Measurements from ENCODE around the gene MUS81. TPM values are rescaled to one million over a fixed set of nuclear protein-coding genes. Genes with fewer than 3 reads are reported as not detected.

MUS81 gene
- total RNA-seq, 1 donor, result 85.1 TPM

DNA sequence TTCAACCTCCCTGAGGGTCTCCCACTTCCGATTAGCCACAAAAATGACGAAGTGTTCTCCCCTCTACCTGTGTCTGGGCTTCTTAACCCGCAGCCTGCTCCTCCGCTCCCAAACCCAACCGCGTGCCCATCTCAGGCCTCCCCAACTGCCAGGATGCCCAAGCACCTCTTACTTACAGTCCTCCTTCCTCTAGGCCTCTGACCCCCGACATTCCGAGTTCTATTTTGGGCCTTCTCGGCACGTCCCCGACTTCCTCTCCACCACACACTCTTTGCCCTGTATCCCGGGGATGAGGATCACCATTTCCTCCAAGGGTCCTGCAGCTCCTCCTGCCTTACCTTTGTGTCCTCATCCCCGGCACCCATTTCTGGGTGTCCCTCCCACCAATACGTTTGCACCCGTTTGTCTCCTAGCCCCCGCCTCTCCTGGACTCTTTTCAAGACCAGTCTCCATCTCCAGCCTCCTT is 388 bp upstream of the MUS81 start:
- DNase-seq (ENCODE audit: low read depth in 2 of 3, low spot score in 2 of 3), result no peak

DNA sequence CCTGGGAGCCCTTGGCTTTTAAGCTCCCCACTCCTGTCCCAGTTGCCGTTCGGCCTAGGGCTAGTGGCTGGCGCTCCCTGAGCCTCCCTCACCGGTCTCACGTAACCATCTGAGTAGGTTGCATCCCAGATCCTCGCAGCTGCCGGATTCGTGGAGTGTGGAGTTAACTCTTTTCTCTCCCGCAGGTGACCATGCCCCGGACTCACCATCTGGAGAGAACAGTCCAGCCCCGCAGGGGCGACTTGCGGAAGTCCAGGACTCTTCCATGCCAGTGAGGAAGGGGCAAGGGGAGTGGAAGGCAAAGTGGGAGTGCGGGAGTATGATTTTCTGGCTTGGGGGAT is 902 bp downstream of the MUS81 start:
- no peak for DNase-seq (ENCODE audit: low read depth in 2 of 3, low spot score in 2 of 3)

DNA sequence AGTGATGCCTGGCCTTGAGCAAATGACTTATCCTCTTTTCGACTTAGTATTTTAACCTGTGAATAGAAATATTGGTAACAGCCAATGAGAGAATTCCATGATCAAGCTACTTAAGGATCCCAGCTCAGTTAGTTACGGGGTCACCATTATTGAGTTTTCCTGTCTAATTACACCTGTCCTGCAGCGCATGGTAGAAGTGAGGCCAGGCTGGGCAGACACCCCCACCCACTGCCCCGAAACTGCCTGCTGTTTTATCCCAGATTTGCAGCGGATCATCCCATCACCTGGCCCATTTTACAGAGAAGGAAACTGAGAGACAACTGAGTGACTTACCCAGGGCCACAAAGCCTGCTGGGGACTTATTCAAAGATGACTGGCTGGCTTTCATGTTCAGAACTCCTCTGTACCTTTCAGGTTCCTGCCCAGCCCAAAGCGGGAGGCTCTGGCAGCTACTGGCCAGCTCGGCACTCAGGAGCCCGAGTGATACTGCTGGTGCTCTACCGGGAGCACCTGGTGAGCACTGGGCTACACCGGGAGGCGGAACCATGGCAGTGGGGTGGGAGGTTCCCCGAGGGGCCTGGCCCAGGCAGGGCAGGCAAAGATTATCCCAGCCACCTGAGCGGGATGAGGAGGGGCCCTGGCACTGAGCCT is 1.4 kb downstream of the MUS81 start:
- no peak for DNase-seq (ENCODE audit: low read depth in 2 of 3, low spot score in 2 of 3)

DNA sequence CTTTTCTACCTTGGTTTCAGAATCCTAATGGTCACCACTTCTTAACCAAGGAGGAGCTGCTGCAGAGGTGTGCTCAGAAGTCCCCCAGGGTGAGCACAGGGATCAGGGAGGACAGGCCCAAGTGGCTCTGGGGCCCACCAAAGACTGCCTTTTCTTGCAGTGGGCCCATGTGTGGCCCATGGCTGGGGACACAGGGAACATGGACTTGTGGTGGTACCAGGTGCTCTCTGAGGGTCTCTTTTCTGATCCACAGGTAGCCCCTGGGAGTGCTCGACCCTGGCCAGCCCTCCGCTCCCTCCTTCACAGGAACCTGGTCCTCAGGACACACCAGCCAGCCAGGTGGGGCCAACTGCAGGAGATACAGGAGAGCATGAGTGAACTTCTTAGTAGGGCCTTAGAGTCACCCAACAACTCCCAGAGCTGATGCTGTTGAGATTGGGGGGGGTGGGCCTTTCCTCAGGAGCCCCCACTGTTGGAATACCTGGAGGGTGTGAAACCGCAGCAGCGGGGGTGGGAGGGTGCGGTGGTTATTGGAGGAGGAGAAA is 2.0 kb downstream of the MUS81 start:
- DNase-seq (ENCODE audit: low read depth in 2 of 3, low spot score in 2 of 3), result no peak

DNA sequence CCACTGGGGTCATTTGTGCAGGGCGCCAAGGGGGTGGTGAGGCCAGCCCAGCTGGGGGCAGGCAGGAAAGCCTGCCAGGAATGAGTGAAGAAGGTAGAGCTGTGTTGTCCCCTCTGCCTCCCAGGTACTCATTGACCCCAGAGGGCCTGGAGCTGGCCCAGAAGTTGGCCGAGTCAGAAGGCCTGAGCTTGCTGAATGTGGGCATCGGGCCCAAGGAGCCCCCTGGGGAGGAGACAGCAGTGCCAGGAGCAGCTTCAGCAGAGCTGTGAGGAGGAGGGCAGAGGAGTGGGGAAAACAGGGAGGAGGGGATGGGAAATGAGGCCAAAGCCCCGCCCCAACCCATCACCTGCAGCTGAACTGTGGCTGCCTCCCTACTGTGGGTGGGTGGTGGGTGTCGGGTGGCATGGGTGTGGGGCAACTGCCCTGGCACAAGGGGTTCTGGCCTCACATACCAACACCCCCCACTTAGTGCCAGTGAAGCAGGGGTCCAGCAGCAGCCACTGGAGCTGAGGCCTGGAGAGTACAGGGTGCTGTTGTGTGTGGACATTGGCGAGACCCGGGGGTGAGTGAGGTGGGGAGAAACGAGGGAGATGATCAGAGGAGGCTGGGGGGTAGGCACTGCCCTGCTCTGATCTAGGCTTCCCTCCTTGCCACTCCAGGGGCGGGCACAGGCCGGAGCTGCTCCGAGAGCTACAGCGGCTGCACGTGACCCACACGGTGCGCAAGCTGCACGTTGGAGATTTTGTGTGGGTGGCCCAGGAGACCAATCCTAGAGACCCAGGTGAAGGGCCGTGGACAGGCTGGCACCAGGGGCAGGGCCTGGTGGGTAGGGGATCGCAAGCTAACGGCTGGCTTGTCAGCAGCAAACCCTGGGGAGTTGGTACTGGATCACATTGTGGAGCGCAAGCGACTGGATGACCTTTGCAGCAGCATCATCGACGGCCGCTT is 3.0 kb downstream of the MUS81 start:
- DNase-seq (ENCODE audit: low read depth in 2 of 3, low spot score in 2 of 3), result no peak

DNA sequence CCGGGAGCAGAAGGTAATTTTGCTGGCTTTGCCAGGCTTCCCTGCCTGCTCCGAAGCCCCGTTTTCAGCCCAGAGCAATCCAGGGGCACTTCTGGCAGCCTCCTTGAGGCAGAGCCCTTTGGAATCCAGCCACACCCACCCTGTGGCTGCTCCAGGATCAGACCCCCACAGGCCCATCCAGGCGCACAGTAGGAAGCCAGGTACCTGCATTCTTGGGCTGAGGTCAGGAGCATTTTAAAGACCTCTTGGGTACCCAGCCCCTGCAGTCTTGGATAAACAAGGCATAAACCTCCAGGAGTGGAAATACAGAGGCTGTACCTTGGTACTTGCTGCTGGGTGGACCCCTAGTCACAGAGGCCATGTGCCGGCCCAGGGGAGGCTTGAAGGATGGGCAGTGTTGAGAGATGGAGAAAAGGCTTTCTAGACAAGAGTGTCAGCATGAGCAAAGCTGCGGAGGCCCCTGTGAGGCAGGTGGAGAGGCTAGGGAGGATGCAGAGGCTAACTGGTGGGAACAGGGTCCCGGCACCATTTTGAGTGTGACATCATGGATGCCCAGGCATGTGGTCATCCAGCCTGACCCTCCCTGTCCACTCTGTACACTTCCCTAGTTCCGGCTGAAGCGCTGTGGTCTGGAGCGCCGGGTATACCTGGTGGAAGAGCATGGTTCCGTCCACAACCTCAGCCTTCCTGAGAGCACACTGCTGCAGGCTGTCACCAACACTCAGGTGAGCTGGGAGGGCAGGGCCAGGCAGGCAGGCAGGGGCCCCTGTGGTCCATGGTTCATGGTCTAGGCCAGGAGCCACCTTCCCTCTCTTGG is 3.9 kb downstream of the MUS81 start:
- no peak for DNase-seq (ENCODE audit: low read depth in 2 of 3, low spot score in 2 of 3)

DNA sequence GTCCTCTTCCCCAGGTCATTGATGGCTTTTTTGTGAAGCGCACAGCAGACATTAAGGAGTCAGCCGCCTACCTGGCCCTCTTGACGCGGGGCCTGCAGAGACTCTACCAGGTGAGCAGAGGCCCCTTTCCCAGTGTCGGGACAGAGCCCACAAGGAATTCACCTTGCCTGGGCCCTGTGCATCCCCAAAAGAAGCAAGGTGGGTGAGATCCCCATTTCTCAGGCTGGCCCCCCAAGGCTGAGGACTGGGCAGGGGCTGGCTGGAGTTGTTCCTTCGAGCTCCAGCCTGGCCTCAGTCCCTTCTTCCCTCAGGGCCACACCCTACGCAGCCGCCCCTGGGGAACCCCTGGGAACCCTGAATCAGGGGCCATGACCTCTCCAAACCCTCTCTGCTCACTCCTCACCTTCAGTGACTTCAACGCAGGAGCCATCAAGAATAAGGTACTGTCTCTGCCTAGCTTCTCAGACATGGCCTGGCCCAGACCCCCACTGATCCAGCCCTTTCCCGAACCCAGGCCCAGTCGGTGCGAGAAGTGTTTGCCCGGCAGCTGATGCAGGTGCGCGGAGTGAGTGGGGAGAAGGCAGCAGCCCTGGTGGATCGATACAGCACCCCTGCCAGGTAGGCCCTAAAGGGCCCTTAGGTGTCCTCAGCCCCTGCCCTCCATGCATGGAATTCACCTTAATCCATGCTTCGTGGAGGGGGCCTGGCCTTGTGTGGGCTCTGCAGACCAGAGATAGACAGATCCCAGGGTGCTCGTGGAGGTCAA is 4.7 kb downstream of the MUS81 start:
- no peak for DNase-seq (ENCODE audit: low read depth in 2 of 3, low spot score in 2 of 3)

DNA sequence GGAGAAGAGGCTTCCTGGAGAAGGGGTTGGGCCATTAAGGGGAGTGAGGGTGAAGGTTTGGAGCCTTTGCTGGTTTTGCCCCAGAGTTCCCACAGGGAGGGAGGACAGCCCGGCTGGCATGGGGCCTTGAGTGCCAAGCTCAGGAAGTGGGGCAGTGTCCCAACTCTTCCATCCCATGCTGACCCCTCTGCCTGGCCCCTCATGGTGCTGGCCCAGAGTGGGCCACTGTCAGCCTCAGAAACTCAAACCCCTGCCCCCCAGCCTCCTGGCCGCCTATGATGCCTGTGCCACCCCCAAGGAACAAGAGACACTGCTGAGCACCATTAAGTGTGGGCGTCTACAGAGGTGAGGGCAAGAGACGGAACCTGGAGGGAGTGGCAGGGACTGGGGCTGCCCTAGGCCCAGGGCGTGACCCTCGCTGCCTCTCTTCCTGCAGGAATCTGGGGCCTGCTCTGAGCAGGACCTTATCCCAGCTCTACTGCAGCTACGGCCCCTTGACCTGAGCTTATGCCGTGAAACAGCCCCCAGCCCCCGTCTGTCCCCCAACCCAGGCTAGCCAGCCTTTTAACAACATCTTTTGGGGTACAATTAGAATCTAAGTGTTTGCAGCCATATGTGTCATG is 5.4 kb downstream of the MUS81 start:
- no peak for DNase-seq (ENCODE audit: low read depth in 2 of 3, low spot score in 2 of 3)

DNA sequence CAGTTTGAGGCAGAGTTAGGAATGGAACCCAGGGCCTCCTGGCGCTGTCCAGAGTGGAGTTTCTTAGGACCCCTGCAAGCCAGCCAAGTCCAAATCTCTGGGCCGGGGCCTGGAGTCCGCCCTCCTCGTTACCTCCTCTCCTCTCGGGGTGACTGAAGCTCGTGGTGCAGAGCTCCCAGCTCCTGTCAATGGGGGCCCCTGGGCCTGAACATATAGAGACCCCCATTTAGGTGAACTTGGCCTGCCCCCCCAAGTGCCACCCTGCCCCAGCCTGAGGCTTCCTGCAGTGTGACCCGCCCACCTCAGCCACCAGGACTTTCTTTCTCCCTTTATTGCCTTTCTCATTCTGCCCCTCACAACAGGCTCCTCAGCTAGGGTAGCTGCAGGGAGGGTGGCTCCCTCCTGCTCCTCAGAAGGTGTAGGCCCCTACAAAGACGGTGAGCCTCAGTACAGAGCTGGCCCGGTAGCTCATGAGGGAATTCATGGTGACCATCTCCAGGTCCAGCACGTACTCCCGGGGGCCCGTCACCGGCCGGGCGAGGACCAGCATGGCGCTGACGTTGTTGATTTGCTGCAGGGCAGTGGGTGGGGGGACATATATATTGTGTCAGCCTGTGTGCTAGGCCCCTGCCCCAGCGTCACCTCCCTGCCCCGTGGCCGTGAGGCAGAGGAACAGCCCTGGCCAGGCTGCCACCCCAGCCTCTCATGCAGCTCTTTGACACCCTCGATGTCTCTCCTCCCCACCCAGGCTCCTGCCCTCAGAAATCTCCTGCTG is 6.5 kb downstream of the MUS81 start:
- DNase-seq (ENCODE audit: low read depth in 2 of 3, low spot score in 2 of 3), result no peak

DNA sequence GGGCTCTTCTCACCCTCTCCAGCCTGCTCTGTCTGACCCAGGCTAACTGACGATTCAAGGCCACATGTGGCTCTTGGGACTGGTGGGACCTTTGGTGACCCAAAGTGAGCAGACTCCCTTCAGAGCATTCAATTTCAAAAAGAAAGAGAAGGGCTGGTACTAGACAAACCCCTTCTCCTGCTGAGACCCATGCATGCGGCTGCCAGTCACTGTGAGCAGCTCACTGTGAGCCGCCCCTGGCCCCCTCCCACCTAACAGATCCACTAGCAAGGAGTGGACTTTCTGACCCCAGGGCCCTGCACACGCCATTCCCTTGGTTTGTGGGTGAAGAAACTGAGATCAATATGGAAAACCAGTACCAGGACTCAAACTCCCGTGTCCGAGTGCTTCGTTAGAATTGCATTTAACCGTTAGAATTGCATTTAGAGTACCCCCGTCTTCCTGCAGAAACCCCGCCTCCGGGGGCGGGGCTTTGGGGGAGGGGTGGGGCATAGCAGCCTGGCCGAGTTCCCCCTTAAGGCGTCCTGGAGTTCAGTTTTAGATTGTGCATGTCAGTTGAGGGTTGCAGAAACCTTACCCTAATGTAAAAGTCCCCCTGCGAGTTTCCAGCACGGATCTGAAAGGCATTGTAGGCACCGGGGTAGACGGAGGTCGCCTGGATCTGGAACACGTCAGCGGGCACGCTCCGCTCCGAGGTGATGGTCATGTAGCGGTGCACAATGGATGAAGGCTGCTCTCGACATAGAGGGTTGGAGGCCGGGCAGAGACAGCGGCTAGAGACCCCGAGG is 7.2 kb downstream of the MUS81 start:
- DNase-seq (ENCODE audit: low read depth in 2 of 3, low spot score in 2 of 3), result peak in 2 of 3 donors; percentile 36 to 45

DNA sequence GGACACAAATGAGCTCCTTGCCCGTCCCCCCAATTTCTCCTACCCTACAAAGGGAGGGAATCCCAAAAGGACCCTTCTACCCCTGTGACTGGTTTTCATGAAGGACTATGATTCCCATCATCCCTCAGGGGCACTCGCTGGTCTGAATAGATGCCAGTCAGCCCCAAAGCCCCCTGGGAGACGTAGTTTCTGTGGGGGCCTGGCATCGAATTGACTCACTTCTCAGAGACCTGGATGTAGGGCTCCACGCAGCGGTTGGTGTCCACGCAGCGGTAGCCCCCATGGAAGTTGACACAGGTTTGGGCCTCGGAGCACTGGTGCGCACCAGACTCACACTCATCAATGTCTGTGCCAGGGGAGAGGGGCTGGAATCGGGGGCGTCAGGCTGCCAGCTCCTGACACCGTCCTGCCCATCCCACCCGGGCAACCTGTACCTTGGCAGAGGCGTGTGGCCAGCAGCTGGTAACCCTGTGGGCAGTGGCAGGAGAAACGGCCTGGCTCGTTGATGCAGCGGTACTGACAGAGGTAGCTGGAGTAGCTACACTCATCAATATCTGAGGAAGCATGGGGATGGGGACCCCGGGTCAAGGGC is 7.9 kb downstream of the MUS81 start:
- DNase-seq (ENCODE audit: low read depth in 2 of 3, low spot score in 2 of 3), result peak in 1 of 3 donors; percentile 46

DNA sequence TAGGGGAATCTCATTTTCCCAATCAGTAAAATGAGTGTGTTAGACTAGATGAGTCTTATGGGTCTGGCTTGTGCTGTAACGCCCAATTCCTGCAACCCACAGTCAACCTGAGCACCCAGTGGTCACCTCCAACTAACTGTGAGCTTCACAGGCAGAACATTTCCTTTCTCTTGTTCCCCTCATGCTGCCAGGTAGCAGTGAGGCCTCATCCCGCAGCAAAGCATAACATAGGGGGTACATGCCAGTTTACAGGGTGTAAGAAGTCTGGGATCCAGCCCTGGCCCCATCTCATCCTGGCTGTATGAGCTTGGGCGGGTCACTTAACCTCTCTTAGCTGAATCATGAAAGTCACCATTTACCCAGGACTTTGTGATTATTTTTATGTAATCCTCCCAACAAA is 8.7 kb downstream of the MUS81 start:
- no peak for DNase-seq (ENCODE audit: low read depth in 2 of 3, low spot score in 2 of 3)

DNA sequence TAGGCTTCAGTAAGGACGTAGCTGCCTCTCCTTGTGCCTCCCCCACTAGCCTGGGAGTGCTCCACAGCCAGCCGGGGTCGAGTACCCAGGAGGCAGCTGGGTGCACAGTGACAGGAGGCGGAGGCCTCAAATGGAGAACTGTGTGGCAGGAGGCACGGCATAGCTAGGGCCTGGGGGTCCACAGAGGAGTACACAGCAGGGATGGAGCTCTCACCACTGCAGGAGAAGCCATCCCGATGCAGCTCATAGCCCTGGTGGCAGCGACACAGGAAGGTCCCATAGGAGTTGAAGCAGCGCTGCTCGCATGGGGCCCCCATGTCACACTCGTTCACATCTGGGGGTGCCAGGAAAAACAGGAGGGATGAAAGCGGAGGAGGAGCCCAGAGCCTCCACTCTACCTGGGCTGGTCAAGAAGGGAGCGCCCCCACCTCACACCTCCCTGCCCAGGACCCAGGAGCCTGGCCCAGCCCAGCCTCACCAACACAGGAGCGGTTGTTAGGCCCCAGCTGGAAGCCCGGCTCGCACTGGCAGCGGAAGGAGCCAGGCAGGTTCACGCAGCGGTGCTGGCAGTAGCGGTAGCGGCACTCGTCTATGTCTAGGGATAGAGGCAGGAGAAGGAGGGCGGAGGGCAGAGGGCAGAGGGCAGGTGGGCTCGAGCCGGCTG is 9.5 kb downstream of the MUS81 start:
- no peak for DNase-seq (ENCODE audit: low read depth in 2 of 3, low spot score in 2 of 3)

DNA sequence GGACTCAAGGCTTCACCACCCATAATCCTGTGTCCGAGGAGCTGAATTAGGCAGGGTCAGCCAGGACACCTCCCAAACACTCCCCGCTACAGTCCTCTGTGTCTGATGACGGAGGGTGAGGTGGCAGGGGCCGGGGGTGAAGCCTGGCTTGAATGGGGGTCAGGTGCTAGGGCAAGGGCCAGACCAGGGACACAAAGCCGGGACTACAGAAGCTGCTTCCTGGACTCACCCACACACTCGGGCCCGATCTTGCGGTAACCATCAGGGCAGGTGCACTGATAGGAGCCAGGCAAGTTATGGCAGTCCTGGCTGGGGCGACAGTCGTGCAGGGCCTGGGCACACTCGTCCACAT is 10.1 kb downstream of the MUS81 start:
- no peak for DNase-seq (ENCODE audit: low read depth in 2 of 3, low spot score in 2 of 3)

DNA sequence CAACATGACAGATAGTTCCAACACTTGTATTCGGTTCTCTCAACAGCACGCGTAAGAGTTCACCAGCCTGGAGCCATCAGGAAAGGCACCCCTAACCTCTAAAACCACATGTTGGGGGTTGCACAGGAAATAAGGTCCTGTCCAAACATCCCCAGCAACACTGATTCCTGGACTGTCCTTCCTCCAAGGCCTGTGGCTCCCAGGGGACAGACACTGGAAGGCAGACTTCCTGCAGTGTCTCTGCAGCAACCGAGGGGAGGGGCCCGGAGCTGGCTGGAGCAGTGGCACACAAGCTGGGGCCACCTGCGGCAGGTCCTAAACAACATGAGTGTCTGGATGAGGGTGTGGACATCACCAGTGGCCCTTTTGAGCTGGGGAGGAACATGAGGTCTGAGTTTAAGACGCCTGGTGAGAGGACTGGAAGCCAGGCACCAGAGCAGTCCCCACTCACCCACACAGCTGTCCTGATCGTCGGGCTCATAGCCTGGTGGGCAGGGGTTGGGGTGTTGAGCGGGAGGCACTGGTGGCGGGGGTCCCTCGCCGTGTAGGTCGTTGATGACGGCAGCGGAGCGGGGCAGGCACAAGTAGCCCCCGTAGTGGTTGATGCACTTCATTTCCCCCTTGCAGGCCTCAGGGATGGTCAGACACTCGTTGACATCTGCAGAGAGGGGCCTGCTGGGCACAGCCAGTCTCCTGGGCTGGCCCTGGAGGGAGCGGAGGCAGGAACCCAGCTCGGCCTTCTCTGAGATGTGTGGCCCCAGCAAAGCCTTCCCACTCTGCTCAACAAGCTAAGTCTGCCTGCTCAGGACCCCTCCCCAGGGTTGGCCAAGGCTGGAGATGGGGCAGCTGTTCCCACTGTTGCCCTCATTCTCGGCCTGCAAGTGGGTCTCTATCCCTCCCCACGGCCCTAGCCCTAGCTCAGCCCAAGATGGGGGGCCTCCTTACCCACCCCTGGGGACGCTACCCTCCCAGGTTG is 10.8 kb downstream of the MUS81 start:
- DNase-seq (ENCODE audit: low read depth in 2 of 3, low spot score in 2 of 3), result no peak

Data from hematopoietic multipotent progenitor cell (in vitro differentiated cells).